ENCODE results near the gene RRH. TPM values are rescaled to one million over a fixed set of nuclear protein-coding genes. Genes with fewer than 3 reads are reported as not detected.

The RRH gene
- total and polyA plus RNA-seq, 4 donors = 0.05 to 0.08 (median 0.05) TPM; not detected in 1

DNA sequence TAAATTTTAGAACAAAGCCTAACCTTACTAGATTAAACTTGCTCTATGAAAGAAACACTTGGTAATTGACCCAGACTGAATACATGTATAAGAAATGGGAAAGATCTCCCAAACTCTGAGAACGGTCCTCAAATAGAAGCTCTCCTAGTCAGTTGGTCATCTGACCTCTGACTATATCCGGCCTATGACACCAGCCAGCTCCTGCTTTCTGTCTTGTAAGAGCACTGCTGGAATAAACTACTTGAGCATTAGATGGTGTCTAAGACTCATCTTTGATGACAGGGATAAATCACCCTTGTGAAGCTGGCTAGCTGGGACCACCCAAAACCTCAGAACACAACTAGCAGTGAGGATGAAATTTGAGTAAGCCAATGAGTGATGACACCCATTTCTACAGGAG lies 44.3 kb downstream of the RRH start:
- DNase-seq (ENCODE audit: low spot score) = no peak
- Histone ChIP-seq H3K9me3 (ENCODE audit: control insufficient read depth in 4 of 4, low read length in 3 of 4) (no peaks in the 10 kb centered on the region), H3K27ac (ENCODE audit: low read depth in 1 of 2, low read length in 2 of 2) (no peak overlapping the region), H3K27me3 (ENCODE audit: control insufficient read depth in 4 of 4, insufficient read depth in 4 of 4, low read length in 3 of 4) (no peaks in the 10 kb centered on the region), H3K9ac (ENCODE audit: low read depth in 1 of 2, low read length in 2 of 2) (no peak overlapping the region), H3K36me3 (ENCODE audit: control insufficient read depth in 4 of 4, insufficient read depth in 3 of 4, low read depth in 1 of 4, low read length in 3 of 4) (peaks cover 0 to 2% (median 0%) of the 10 kb centered on the region in 4 donors), H3K4me1 (ENCODE audit: control insufficient read depth in 4 of 4, insufficient read depth in 4 of 4, low read length in 3 of 4) (no peaks in the 10 kb centered on the region), H3K4me3 (ENCODE audit: low read depth in 1 of 3, low read length in 3 of 3) (no peak overlapping the region)
- 96% methylated on average over 2 of the region's 2 CpGs for WGBS
- TF ChIP-seq, protein P1, sequence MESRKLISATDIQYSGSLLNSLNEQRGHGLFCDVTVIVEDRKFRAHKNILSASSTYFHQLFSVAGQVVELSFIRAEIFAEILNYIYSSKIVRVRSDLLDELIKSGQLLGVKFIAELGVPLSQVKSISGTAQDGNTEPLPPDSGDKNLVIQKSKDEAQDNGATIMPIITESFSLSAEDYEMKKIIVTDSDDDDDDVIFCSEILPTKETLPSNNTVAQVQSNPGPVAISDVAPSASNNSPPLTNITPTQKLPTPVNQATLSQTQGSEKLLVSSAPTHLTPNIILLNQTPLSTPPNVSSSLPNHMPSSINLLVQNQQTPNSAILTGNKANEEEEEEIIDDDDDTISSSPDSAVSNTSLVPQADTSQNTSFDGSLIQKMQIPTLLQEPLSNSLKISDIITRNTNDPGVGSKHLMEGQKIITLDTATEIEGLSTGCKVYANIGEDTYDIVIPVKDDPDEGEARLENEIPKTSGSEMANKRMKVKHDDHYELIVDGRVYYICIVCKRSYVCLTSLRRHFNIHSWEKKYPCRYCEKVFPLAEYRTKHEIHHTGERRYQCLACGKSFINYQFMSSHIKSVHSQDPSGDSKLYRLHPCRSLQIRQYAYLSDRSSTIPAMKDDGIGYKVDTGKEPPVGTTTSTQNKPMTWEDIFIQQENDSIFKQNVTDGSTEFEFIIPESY (IDR thresholded peaks at IDR 0.05) = no peak
- TF ChIP-seq RAD21 (IDR thresholded peaks at IDR 0.05) (no peak), EGR1 (IDR thresholded peaks at IDR 0.05; ENCODE audit: low read depth in 2 of 2) (no peak), FOXA1 (IDR thresholded peaks at IDR 0.05) (no peak), JUND (IDR thresholded peaks at IDR 0.05) (no peak), NR2F2 (IDR thresholded peaks at IDR 0.05) (no peak), RXRA (IDR thresholded peaks at IDR 0.05) (no peak), YY1 (IDR thresholded peaks at IDR 0.05) (no peak), GABPA (IDR thresholded peaks at IDR 0.05 in 1 of 2, conservative IDR thresholded peaks at IDR 0.05 in 1 of 2) (no peak), SP1 (IDR thresholded peaks at IDR 0.05) (no peak), HNF4A (conservative IDR thresholded peaks at IDR 0.05) (no peak), HNF4G (IDR thresholded peaks at IDR 0.05) (no peak), FOXA2 (IDR thresholded peaks at IDR 0.05) (no peak), TAF1 (conservative IDR thresholded peaks at IDR 0.05) (no peak)
- TF ChIP-seq, protein P2, sequence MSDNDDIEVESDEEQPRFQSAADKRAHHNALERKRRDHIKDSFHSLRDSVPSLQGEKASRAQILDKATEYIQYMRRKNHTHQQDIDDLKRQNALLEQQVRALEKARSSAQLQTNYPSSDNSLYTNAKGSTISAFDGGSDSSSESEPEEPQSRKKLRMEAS (IDR thresholded peaks at IDR 0.05) = no peak
- TF ChIP-seq, protein P3, sequence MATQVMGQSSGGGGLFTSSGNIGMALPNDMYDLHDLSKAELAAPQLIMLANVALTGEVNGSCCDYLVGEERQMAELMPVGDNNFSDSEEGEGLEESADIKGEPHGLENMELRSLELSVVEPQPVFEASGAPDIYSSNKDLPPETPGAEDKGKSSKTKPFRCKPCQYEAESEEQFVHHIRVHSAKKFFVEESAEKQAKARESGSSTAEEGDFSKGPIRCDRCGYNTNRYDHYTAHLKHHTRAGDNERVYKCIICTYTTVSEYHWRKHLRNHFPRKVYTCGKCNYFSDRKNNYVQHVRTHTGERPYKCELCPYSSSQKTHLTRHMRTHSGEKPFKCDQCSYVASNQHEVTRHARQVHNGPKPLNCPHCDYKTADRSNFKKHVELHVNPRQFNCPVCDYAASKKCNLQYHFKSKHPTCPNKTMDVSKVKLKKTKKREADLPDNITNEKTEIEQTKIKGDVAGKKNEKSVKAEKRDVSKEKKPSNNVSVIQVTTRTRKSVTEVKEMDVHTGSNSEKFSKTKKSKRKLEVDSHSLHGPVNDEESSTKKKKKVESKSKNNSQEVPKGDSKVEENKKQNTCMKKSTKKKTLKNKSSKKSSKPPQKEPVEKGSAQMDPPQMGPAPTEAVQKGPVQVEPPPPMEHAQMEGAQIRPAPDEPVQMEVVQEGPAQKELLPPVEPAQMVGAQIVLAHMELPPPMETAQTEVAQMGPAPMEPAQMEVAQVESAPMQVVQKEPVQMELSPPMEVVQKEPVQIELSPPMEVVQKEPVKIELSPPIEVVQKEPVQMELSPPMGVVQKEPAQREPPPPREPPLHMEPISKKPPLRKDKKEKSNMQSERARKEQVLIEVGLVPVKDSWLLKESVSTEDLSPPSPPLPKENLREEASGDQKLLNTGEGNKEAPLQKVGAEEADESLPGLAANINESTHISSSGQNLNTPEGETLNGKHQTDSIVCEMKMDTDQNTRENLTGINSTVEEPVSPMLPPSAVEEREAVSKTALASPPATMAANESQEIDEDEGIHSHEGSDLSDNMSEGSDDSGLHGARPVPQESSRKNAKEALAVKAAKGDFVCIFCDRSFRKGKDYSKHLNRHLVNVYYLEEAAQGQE (IDR thresholded peaks at IDR 0.05) = no peak
- TF ChIP-seq, protein P4, sequence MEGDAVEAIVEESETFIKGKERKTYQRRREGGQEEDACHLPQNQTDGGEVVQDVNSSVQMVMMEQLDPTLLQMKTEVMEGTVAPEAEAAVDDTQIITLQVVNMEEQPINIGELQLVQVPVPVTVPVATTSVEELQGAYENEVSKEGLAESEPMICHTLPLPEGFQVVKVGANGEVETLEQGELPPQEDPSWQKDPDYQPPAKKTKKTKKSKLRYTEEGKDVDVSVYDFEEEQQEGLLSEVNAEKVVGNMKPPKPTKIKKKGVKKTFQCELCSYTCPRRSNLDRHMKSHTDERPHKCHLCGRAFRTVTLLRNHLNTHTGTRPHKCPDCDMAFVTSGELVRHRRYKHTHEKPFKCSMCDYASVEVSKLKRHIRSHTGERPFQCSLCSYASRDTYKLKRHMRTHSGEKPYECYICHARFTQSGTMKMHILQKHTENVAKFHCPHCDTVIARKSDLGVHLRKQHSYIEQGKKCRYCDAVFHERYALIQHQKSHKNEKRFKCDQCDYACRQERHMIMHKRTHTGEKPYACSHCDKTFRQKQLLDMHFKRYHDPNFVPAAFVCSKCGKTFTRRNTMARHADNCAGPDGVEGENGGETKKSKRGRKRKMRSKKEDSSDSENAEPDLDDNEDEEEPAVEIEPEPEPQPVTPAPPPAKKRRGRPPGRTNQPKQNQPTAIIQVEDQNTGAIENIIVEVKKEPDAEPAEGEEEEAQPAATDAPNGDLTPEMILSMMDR (IDR thresholded peaks at IDR 0.05; ENCODE audit: low read depth, low read length, missing input control) = no peak
- TF ChIP-seq, protein P5, sequence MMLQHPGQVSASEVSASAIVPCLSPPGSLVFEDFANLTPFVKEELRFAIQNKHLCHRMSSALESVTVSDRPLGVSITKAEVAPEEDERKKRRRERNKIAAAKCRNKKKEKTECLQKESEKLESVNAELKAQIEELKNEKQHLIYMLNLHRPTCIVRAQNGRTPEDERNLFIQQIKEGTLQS (IDR thresholded peaks at IDR 0.05) = no peak

All from liver (tissue), 9 donors.